ENCODE measurements around the gene NEDD4.
"Not testable (repeated sequence)": the region's sequence is repeated elsewhere in the genome, so short reads cannot be mapped to it uniquely, and the experiment has no call there.

Gene NEDD4

DNA sequence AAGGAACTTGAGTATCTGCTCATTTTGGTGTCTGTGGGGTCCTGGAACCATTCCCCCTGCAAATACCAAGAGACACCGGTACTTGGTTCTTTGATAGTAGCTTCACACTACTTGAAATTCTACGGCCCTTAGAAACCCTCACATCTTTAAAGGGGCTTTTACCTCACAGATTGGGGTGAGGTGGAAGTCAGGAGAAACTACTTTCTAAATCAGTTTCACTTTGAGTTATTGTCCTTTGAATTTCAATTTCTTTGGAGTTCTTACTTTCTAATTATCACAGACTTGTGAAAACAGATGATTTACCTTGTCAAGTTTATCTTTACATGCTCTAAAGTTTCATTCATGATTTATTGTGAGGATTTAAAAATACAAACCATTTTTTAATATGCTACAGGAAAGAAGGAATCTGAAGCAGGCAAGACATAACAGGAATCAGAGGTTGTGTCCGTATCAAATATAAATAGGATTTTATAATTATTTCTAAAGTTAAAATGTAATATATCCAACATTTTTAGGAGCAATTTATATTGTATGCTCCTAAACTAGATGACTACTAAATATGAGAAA is 98.9 kb downstream of the NEDD4 start:
- no peak for DNase-seq (ENCODE audit: low read depth, low spot score)

DNA sequence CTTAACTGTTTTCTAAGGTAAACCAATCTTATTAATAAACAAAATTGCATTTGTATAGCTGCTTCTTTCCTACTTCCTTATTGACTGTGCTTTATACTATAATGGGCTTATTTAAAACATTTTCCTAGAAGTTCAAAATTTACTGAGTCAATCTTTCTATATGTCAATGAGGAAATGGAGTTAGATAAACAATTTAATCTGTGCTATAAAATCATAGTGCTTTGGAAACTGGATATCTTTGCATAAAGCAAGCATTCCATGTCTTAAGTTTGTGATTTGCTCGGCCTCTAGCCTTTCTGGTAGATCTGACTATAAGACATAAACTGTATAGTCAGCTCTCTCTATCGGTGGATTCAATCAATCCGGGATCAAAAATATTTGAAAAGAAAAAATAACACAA is 99.6 kb downstream of the NEDD4 start:
- DNase-seq (ENCODE audit: low read depth, low spot score) = no peak

DNA sequence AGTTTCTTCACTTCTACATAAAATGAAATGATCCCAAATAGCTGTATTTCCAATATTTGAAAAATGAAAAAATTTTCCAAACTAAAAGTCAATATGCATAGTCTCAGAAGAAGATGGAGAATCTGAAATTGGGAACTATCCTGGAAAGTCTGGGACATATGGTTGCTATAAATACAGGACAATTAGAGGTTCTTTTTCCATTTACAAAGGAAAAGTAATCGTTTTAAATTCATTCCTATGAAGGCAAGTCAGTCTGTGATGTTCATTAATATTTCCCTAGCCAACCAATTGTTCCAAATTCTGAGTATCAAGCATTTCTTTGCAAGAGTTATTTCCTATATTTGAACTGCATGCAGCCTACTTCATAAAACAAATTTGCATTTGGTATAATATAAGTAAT is 102.2 kb downstream of the NEDD4 start:
- no peak for DNase-seq (ENCODE audit: low read depth, low spot score)

DNA sequence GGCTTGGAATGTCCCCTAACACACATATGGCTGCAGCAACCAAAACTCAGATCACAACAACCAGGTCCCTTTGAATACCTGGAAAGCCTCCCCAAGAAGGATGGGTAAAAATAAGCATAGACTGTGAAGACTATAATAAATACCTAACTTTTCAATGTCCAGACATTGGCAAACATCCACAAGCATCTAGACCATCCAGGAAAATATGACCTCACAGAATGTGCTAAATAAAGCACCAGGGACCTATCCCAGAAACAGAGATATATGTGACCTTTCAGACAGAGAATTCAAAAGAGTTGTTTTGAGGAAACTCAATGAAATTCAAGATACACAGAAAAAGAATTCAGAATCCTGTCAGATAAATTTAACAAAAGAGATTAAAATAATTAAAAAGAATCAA is 109.2 kb downstream of the NEDD4 start:
- no peak for DNase-seq (ENCODE audit: low read depth, low spot score)

DNA sequence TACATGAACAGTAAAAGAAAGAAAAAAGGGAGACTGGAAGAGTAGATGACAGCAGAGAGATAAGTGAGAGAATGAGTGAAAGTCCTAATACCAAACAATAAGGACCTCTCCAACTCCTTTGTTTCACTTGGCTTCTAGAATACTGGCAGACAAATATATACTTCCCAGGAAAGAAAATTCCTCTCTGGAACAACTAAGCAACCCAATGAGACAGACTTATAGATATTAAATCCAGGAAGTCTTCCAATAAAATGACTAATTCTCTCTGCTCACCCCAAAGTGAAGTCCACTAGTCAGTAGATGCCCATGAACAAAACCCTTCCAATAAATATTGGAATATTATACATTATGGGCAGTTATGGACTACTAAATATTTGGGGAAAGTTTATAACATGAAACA is 114.2 kb downstream of the NEDD4 start:
- no peak for DNase-seq (ENCODE audit: low read depth, low spot score)

DNA sequence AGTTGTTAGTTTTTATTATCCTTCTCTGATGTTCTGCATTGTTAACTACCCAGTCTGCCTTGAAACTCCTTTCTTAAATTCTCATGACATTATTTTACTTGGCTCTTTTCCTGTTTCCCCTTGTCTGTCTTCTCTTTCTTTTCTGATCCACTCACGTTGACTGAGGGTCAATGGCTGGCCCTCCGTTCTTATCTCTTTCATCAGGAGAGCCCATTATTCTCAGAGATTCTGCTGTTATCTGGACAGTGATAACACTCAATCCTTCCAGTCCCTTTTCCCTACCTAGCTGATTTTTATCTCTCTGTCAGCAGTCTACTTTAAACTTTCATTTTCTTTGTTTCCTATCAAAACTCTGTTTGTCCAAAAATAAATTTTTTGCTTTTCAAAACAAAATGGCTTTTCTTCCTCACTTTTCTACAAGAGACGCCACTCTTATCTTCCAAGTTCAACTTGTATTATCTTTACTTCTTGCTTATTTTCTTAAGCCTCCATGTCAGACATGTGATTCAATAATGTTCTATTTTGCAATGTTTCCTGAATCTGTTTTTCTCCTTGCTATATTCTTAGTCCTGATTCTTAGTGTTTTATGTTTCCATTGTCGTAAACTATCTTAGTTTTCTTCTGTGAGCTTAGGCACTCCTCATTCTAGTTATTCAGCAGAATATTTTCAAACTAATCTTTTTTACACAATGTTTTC is 120.2 kb downstream of the NEDD4 start:
- DNase-seq (ENCODE audit: low read depth, low spot score) = no peak

DNA sequence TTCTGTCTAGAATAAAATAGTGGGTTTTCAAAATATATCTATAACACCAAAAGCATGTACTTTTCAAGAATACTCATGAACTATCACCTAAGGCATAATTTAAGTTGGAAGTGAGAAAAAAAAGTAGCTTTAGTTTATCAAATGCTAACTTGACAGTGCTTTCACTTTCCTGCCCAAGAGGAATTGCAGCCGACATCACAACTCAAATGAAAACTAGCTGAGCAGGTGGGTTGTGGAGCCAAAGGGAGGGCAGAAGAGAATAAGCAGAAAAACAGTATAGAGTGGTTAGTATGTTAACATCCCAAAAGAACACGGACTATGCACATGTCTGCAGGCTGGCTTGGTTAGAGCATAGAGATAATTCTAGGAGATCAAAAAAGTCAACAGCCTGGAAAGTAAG is 120.9 kb downstream of the NEDD4 start:
- DNase-seq (ENCODE audit: low read depth, low spot score) = no peak

DNA sequence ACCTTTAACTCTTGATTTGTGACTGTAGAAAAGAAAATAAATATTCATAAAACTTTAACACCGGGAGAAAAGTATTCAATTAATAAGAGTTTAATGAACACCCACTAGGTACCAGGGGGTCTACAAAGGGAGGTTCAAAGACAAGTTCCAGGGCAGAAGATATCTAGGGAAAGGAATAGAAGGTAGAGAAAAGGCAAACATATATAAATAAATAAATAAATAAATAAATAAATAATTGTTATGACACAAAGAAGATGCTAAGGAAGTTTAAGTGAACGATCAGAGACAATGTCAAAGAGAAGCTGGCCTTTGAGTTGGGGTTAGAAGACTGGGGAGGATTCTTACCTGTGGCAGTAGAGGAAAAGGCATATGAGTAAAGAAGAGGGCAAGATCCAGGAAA is 123.8 kb downstream of the NEDD4 start:
- DNase-seq (ENCODE audit: low read depth, low spot score) = no peak

DNA sequence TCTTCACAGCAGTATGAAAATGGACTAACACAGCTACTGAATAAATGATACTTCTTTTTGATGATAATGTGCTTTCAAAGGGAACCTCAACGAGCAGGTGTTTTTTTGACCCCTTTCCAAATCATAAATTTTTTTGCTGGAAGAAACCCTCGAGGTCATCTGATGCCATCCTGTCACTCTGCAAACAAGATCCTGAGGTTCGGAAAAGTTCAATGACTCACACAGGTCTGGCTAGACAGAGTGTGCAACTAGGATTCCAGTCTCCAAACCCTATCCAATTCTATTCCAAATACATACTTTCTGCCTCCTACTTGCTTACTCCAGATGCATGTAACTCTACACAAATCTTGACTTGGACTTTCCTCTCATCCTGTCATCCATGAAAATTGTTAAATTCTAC is 124.7 kb downstream of the NEDD4 start:
- DNase-seq (ENCODE audit: low read depth, low spot score) = no peak

DNA sequence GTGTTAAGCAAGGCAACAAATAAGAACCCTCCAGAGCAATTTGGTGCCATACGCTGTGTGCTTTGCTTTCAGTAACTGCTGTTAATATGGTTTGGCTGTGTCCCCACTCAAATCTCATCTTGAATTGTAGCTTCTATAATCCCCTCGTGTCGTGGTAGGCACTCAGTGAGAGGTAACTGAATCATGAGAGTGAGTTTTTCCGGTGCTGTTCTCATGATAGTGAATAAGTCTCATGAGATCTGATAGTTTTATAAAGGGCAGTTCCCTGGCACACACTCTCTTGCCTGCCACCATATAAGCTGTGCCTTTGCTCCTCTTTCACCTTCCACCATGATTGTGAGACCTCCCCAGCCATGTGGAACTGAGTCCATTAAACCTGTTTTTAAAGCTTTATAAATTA is 125.1 kb downstream of the NEDD4 start:
- not testable (repeated sequence) for DNase-seq (ENCODE audit: low read depth, low spot score)

DNA sequence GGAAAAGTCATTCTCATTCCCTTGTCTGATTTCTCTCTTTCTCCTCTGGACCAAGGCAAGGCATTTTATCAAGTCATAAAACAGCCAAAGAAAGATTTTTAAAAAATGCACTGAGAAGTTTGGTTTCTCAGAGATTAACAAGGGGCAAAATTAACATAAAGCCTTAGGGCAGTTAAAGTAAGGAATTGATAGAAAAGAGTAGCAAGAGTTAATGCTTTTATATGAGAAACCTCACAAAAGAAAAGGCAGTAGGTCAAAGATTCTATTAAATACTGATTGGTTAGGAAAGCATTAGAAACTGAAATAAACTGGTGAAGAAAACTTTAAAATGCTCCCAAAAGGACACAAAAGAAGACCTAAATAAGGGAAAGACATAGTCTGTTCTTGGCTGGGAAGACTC is 129.5 kb downstream of the NEDD4 start:
- DNase-seq (ENCODE audit: low read depth, low spot score) = no peak

DNA sequence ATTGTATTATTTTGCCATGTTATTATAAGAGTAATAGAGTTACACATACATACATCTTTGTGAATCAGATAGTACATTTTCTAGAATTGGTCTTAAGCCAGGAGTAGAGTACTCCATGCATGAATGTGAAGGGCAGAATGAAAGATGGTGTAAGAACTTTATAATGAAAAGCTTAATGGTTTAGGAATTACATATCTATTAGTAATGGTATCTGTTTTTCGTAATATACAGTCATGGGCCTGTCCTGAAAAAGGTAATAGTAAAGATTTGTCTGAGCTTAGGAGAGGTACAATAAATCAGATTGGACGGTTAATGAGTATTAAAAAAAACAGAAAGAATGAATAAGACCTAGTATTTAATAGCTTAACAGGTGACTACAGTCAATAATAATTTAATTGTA is 132.3 kb downstream of the NEDD4 start:
- DNase-seq (ENCODE audit: low read depth, low spot score) = no peak

DNA sequence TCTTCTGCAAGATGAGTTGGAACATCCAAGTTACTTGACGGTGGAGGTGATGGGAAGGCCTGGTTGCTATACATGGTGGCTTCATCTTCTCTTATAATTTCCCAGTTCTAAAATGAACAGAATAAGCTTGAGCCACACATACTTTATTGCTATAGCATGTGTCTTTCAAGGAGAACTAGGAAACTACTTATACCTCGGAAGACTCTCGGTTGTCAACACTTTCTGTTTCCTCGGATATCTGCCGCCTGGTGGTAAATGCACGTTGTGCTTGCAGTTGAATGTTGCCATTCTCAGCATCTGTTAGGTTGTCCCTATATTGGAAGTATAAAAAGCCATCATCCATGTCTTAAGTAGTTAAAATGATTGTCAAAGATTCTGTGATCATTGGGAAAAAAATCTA is 132.9 kb downstream of the NEDD4 start:
- no peak for DNase-seq (ENCODE audit: low read depth, low spot score)

DNA sequence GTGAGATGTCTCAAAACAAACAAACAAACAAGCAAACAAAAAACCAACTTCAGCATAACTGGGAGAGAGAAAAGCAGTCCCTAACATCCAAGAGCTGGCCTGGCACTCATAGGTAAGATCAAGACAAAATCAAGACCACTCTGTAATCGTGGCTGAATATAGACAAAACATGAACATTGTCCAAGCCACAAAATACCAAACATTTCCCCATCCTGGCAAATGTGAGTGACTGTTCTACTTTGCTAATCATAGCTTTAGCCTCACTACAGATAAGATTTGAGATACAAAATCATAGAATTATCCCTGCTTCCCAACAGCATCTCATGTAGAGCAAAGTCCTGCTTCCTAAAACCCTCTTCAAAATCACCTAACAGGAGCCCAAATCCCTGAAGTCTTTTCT is 133.7 kb downstream of the NEDD4 start:
- no peak for DNase-seq (ENCODE audit: low read depth, low spot score)

DNA sequence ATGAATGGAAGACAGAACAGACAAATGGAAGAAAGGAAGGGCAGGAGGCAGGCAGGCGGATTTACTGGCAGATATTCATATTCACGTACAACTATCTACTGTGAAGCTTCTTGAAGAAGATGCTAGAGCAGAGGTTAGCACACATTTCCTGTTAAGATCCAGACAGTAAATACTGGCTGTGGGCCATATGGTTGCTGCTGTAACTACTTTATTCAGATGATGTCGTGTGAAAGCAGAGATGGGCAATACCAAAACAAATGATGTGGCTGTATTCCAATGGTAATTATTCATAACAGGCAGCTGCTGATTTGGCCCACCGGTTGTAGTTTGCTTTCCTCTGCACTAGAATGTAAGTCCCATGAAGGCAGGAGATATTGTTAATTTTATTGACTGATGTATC is 134.8 kb downstream of the NEDD4 start:
- DNase-seq (ENCODE audit: low read depth, low spot score) = no peak

DNA sequence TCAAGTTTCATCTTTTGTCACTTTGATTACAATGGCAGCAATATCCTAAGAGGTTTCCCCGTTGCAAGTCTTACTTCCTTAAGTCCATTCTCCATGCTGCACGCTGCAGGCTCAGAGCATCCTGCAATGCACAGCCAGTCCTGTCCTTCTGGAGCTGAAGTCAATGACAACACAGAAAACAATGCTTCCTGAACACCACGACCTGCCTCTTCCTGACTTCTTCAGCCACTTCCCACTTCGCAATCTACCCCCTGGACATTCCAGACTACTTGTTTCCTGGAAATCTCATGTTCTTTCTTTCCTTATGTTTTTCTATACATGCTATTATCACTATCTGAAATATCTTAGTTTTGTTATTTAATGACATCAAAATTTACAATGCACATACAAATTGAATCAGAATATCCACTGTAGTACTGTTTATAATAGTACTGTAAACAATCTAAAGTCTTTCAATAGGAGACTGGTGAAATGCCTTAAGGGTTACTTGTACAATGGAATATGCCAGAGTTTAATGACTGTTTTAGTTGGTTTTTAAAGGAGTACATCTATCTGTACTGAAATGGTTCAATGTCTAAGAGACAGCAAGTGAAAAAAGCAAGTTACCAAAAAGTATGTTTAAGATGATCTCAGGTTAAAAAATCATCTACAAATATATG is 136.8 kb downstream of the NEDD4 start:
- no peak for DNase-seq (ENCODE audit: low read depth, low spot score)

DNA sequence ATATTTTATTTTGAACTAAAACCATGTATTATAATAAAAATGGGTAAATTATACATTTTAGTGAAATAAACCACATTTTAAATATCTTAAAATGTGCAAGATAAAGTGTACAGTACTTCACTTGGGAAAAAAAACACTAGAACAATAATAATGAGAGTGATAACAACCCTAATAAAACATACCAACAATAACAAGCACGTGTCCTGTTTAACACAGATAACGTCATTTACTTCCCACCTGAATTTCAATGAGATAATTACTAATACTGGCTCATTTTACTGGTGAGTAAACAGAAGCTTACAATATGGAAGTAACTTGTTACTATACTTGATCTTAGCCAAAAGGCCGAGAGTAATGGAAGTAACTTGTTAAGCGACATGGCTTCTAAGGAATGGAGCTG is 140.3 kb downstream of the NEDD4 start:
- no peak for DNase-seq (ENCODE audit: low read depth, low spot score)

DNA sequence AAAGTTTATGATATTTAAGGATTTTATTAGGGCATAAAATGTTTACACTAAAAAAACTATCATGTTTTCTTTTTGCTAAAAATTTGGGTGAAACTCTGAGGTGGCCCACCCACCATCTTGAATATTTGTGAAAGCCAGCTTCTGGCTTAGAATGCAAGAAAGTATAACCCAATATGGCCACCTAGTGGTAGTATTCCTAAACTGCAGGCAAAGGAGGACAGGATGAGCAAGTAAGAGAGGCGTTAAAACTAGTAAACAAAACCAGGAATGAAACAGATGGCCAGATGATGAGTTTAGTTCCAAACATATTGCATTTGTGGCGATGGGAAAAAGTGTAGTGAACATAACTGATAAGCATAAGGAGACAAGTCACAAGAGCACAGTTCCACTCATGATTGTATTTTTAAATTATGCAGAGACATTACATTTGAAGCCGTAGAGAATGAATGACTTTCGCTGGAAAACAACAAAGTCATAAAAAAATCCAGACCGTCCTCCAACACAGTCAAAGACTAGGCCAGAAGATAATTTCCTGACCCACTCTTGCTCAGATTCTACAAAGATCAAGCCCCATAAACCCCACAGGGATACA is 147.2 kb downstream of the NEDD4 start:
- peak; percentile 11 for DNase-seq (ENCODE audit: low read depth, low spot score)

DNA sequence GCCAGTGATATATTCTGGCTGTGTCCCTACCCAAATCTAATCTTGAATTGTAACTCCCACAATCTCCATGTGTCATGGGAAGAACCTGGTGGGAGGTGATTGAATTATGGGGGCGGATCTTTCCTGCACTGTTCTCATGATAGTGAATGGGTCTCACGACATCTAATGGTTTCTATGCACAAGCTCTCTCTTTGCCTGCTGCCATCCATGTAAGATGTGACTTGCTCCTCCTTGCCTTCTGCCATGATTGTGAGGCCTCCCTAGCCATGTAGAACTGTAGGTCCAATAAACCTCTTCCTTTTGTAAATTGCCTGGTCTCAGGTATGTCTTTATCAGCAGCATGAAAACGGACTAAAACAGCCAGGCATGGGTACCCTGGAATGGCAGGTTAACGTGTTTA is 150.5 kb downstream of the NEDD4 start:
- DNase-seq (ENCODE audit: low read depth, low spot score) = not testable (repeated sequence)

DNA sequence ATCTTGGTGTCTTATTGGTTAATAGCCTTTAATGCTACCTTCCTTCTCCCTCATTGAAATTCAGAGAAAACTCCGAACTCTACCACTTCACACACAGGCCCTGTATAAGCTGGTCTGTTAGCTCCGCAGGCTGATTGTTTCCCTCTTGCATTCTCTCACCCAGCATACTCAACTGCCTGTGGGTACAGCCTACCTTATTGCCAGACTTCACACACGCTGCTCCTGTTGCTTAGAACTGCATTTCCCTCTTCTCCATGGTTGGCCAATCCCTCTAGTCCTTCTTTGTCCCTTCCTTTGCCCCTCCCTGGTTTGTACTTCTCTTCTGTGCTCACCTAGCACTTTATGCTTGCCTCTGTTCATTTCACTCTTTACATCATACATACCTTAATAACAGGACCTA is 157.5 kb downstream of the NEDD4 start:
- no peak for DNase-seq (ENCODE audit: low read depth, low spot score)

DNA sequence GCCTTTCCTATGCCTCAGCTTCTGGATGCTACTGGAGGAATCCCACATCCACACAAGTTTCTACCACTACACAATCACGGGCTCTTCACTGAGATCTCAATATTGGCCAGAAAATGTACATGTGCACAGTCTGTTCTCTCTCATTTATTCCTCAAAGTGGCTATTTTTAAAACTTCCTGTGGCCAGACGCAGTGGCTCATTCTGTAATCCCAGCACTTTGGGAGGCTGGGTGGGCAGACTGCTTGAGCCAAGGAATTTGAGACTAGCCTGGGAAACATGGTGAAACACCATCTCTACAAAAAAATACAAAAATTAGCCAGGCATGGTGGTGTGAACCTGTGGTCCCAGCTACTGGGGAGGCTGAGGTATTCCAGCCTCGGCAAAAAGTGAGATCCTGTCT is 159.1 kb downstream of the NEDD4 start:
- DNase-seq (ENCODE audit: low read depth, low spot score) = no peak

DNA sequence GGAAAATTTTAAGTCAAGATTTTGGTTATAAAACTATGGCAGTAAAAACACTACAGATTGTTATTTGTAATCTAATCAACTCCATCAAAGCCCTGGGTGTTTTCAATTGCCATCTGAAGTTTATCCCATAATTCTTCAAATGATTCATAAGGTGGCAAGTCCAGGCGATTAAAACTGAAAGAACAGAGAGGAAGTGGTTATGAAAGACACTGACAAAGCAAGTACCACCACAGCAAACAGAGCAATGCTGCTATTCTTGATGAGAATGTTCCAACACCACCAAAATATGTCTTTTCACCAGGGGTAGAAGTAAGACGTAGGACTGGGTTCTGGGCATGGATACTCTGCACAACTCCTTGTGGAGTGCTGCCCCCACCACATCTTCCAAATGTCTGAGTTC is 163.6 kb downstream of the NEDD4 start:
- DNase-seq (ENCODE audit: low read depth, low spot score) = no peak

DNA sequence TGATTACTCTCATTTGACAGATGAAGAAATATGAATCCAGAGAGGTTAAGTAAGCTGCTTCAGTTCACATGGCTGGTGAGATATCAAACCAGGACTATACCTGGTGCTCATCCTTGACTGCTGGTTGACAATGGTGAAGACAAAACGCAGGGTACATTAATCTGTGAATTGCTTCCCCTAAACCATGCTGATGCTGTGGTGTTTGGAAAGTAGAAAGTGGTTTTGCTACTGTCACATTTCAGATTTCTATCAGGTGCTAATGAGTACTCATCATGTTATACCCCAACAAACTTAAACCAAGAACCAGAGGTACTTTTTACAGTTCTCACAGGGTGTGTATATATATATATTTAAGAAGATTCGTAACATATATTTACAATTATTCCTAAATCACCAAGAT is 165.5 kb downstream of the NEDD4 start:
- no peak for DNase-seq (ENCODE audit: low read depth, low spot score)
